Stimulated activated CD4-positive, alpha-beta T cell treated with anti-CD3 and anti-CD28 coated beads, Interleukin-4, amount 100 ng/mL, for 48 hours (primary cell): ENCODE data around the gene GLYATL3.
"Not testable (repeated sequence)": the region's sequence is repeated elsewhere in the genome, so short reads cannot be mapped to it uniquely, and the experiment has no call there.

ENCODE experiments used
- DNase-seq, 2 donors: peaks; one replicate each; pipeline ENCODE4 v3.0.0-alpha.2; 2020; ENCODE audit warnings: low read depth in 2 of 2

The GLYATL3 gene

GRCh38 chr6:49499623-49500022 is at the start of gene GLYATL3:
GLYATL3 (plus strand) TSS chr6:49499923; CDS start chr6:49511991, 12,068 bp downstream.
- no peak for DNase-seq

DNA sequence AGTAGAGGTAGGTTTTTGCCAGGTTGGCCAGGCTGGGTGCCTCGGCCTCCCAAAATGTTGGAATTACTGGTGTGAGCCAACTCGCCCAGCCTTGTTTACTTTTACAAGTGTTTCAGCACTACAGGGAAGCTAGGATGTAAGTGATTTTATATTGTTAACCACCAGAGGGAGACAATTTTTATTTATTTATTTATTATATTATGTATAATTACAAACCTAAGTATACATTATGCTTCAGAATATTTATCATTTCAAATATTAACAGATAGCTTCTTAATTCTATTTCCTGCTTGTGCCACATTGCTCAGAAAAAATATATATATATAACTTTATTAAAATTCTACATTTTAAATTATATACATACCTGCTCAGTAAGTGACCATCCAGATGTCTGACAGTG is 46.5 kb upstream of the GLYATL3 start:
- no peak for DNase-seq

DNA sequence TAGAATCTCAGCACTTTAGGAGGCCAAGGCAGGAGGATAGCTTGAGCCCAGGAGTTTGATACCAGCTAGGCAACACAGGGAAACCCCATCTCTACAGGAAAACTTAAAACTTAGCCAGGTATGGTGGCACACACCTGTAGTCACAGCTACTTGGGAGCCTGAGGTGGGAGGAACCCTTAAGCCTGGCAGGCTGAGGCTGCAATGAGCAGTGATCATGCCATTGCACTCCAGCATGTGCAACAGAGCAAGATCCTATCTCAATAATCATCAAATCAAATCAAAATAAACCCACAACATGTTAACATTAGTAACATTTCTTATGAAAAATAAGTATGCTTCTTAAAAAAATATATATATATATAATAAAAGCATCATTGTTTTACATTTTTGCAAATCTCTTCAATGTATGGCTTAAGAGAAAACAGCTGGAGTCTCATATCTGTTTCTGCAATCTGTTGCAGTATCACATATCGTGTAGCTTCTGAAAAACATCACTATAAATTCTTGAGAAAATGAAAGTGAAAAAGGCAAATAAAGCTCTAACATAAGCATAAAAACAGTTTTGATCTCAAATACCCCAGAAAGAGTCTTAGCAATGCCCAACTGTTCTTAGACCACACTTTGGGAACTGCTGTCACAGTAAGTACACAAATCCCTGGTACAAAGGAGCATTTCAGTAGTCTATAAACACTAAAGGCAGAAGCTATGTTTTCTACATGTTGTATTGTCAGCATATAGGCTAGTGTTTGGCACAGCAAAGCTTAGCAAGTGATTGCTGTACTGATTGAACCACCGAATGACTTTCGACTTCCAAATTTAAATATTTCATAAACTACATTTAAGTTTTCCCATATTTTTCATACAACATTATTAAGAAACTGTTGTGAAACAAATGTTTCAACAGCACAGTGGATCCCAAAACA is 44.7 kb upstream of the GLYATL3 start:
- no peak for DNase-seq

- DNase-seq: no peak
Measured at GRCh38 chr6:49457771-49458170, 42.0 kb upstream of the GLYATL3 start.

DNA sequence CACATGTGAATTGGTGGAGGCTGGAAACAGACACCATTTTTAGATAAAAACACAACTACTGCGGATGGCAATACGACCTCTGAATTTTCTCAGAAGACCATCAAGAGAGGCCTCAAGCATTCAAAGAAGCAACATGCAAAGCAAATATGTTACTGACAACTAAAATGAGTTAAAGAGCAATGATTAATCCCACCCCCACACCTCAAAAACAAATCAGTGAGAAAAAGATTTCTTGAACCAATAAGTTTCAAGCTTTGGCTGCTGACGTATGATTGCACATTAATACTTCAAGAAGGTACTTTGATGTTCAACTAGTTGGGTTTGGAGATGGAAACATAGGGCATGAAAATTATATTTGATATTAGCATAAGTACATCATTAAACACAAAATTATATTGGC is 37.7 kb upstream of the GLYATL3 start:
- DNase-seq: no peak

DNA sequence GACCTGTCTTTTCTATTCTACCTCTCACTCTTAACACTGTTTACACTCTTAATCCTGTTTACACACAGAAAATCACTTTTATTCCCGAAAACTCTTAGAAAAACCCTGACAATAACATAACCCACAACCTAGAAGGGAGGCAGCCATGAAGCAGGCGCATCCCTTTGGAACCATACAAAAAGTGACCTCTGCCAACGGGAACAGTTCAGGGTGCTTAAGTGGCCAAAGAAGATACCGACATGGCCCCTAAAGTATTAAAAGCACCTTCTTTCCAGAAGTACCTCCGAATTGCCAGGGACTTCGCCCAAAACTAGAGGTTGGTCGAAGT is 37.2 kb upstream of the GLYATL3 start:
- DNase-seq: no peak

DNA sequence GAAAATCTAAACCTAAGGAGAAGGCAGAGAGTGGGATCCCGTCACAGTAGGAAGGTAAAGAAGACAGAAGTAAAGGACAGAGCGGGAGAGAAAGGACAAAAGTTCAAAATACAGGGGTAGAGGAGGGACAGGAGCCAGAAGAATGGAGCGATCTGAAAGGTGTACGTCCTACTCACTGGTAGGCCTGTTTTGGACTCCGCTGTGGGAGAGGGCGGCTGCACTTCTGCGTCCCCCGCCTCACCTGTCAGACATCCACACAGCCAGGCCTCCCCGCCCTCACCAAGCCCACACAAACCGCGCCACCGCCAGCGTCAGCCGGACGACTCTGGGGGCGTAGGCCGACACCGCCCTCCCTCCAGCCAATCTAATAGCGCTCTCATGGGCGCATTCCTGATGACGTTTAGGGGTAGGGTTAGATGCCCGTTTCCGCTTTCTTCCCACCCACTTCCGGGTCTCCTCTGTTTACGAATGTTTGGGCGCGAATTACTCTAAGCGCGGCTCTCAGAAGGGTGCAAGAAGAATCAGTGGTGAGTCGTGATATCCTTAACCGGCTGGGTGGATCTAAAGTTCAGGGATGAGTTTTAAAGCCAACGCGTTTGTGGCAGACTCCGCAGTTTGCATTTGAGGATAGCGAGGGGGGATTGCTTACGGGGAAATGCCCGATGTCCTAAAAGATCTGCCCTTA is 36.7 kb upstream of the GLYATL3 start, which contains the start of the genes CENPQ and MMUT:
Gene CENPQ, plus strand, starts transcription at position 444 of the 685 bp plus-strand sequence. CDS start 6,807 bp downstream, outside the sequence.
Gene MMUT, minus strand, starts transcription at position 327 of the 685 bp plus-strand sequence. CDS start 3,787 bp downstream, outside the sequence.
- DNase-seq: peak; percentile 78 to 88

- DNase-seq: no peak
Measured at GRCh38 chr6:49463612-49463967, 36.1 kb upstream of the GLYATL3 start.

GRCh38 chr6:49464691-49465090 is 35.0 kb upstream of the GLYATL3 start:
- DNase-seq: no peak

- no peak for DNase-seq
Measured at GRCh38 chr6:49468042-49468441, 31.7 kb upstream of the GLYATL3 start.

DNA sequence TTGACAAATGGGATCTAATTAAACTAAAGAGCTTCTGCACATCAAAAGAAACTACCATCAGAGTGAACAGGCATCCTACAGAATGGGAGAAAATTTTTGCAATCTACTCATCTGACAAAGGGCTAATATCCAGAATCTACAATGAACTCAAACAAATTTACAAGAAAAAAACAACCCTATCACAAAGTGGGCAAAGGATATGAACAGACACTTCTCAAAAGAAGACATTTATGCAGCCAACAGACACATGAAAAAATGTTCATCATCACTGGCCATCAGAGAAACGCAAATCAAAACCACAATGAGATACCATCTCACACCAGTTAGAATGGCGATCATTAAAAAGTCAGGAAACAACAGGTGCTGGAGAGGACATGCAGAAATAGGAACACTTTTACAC is 23.2 kb upstream of the GLYATL3 start:
- not testable (repeated sequence) for DNase-seq

GRCh38 chr6:49479308-49479970 is 20.3 kb upstream of the GLYATL3 start:
- no peak for DNase-seq

DNA sequence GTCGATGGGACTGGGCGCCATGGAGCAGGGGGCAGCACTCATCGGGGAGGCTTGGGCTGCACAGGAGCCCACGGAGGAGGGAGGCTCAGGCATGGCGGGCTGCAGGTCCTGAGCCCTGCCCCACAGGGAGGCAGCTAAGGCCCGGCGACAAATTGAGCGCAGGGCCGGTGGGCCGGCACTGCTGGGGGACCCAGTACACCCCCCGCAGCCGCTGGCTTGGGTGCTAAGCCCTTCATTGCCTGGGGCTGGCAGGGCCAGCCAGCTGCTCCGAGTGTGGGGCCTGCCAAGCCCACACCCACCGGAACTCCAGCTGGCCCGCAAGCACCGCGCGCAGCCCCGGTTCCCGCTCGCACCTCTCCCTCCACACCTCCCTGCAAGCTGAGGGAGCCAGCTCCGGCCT is 17.9 kb upstream of the GLYATL3 start:
- DNase-seq: not testable (repeated sequence)

DNA sequence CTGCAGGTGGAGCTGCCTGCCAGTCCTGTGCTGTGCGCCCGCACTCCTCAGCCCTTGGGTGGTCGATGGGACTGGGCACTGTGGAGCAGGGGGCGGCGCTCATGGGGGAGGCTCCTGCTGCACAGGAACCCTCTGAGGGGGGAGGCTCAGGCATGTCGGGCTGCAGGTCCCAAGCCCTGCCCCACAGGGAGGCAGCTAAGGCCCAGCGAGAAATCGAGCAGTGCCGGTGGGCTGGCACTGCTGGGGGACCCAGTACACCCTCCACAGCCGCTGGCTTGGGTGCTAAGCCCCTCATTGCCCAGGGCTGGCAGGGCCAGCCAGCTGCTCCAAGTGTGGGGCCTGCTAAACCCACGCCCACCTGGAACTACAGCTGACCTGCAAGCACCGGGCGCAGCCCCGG is 16.3 kb upstream of the GLYATL3 start:
- DNase-seq: not testable (repeated sequence)

- DNase-seq: no peak
Measured at GRCh38 chr6:49490633-49491032, 9.1 kb upstream of the GLYATL3 start.

- DNase-seq: no peak
Measured at GRCh38 chr6:49497304-49497703, 2.4 kb upstream of the GLYATL3 start.

- no peak for DNase-seq
Measured at GRCh38 chr6:49499126-49499525, 597 bp upstream of the GLYATL3 start.

DNA sequence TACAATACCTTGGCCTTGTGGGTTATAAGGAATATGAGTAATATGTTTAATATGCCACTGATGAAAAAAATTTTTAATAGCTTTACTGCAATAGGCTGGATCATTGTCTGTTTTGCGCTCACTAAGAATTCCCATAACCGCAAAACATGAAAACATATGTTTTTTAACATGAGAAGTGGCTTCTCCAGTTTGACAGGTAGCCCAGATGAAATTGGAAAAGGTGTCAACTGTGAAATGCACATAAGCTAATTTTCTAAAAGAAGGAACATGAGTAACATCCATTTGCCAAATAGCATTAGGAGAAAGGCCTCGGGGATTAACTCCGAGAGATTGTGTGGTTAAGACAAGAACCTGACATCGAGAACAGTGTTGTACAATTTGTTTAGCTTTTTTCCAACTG is 4.9 kb downstream of the GLYATL3 start:
- no peak for DNase-seq

DNA sequence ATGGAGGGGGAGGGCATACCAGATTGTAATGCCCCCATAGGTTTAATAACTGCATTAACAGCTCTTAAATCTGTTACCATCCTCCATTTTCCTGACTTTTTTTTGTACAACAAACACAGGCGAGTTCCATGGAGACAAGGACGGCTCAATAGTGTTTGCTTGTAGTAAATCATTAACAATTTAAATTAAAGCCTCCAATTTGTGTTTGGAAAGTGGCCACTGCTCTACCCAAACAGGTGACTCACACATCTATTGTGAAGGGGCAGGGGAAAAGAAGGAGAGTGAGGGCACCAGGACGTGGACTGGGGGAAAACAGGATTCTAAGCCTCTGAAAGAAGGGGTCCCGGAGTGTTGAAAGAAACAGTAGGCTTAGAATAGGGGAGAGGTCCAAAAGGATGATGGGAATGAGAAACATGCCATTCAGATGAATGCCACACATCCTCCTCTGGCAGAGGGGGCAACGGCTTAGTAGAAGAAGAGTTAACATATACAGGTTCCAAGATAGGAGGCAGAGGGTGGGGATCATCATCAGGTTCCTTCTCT is 6.9 kb downstream of the GLYATL3 start:
- no peak for DNase-seq

- no peak for DNase-seq
Measured at GRCh38 chr6:49509342-49509741, 9.6 kb downstream of the GLYATL3 start.

DNA sequence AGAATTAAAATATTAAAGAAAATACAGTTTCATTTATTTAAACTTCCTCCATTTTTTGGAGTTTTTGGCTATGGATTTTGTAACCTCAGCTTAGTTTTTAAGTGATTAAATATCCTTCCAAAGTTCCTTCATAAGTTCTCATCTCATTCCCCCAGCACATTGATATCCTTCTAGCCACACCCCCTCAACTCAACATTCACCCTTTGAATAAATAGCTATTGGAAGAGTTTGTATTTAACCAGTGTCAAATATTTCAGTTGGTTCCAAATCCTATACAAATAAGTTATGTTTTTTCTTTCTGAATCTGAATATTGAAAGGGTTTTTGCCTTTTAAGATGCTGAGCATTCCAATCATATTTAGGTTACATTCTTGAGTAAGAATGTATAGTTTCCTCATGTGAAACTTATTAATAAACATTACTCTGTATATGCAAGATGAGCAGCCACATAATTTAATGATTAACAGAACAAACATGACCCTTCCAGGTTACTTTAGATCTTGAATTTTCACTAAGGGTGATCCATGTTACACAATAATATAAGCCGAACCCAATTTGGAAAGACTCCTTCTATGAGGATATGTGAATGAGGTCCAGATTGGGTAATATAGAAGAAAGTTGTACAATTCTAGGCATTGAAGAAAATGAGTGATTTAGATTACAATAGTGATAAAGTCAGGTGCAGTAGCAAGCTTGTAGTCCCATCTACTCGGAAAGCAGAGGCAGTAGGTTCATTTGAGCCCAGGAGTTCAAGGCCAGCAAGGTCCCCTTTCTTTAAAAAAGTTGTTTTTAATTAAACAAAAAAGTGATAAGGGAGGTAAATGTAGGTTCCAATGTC is 13.6 kb downstream of the GLYATL3 start:
- DNase-seq: no peak
